Breast epithelium (tissue), 4 donors: ENCODE data around the gene RGMA. TPM values are rescaled to one million over a fixed set of nuclear protein-coding genes. Genes with fewer than 3 reads are reported as not detected.
A peak's percentile ranks its signal among the peaks of the same experiment; 100 is the strongest.
"Not testable (repeated sequence)": the region's sequence is repeated elsewhere in the genome, so short reads cannot be mapped to it uniquely, and the experiment has no call there.

Source experiments
- DNase-seq, 2 donors: peaks; one replicate each; pipeline ENCODE4 v3.0.0-alpha.2; 2019; ENCODE audit warnings: low spot score in 2 of 2
- H3K27ac ChIP-seq, 2 donors: fragments of 200-600 bp; sonication (generic) in 1 of 2; one replicate each; pipeline ENCODE4 v1.5.1; 2016 to 2019; ENCODE audit warnings: mild to moderate bottlenecking in 1 of 2
- H3K27me3 ChIP-seq, 2 donors: fragments of 200-600 bp; sonication (generic) in 1 of 2; one replicate each; pipeline versions ENCODE4 v1.5.1 to v1.6.0; 2017 to 2019; ENCODE audit warnings: control low read depth in 1 of 2, mild to moderate bottlenecking in 1 of 2
- H3K36me3 ChIP-seq: fragments of 200-600 bp; one replicate; pipeline ENCODE4 v1.5.1; 2019
- H3K4me1 ChIP-seq, 2 donors: fragments of 200-600 bp; sonication (generic); one replicate each; pipeline ENCODE4 v1.5.1; 2016 to 2019; ENCODE audit warnings: control low read depth in 1 of 2
- H3K4me3 ChIP-seq, 3 donors: fragments of 200-600 bp; sonication (generic); 1 replicate in 2 of 3; 2 replicates in 1 of 3; pipeline ENCODE4 v1.5.1; 2016 to 2019; ENCODE audit warnings: mild to moderate bottlenecking in 3 of 3, moderate library complexity in 2 of 3
- H3K9me3 ChIP-seq, 2 donors: fragments of 200-600 bp; sonication (generic) in 1 of 2; one replicate each; pipeline ENCODE4 v1.5.1; 2016 to 2019; ENCODE audit warnings: control low read depth in 1 of 2
- POLR2A ChIP-seq: fragments of 450-650 bp; IDR thresholded peaks from one replicate; pipeline ENCODE4 v1.6.1; 2016; ENCODE audit warnings: antibody characterized with exemption, mild to moderate bottlenecking, moderate library complexity
- POLR2AphosphoS5 ChIP-seq, 3 donors: sonication (generic); formaldehyde crosslinking; IDR thresholded peaks; one replicate each; pipeline ENCODE4 v1.6.1; 2017; ENCODE audit warnings: antibody characterized with exemption in 3 of 3
- intact Hi-C: fragments of 100-400 bp; cut with DNase I; formaldehyde crosslinking; loops from one replicate; pipeline ENCODE4 v1.15.1; 2023; ENCODE audit warnings: low total_unique reads
- total RNA-seq, 3 donors: library from RNA; depleted of rRNA; stranded (reverse); fragments of >200 nt; gene quantifications; one replicate each; pipeline ENCODE4 v1.1.0, GENCODE V29; 2016
- TF ChIP-seq, protein P1 (sequence below), 3 donors: fragments of 450-650 bp; IDR thresholded peaks; one replicate each; pipeline ENCODE4 v1.5.1; 2016 to 2017; ENCODE audit warnings: antibody characterized with exemption in 3 of 3, mild to moderate bottlenecking in 3 of 3, moderate library complexity in 3 of 3

Gene RGMA
- total RNA-seq, 3 donors from 2014 or later: 9.7 to 17.7 (median 14.4) TPM

DNA sequence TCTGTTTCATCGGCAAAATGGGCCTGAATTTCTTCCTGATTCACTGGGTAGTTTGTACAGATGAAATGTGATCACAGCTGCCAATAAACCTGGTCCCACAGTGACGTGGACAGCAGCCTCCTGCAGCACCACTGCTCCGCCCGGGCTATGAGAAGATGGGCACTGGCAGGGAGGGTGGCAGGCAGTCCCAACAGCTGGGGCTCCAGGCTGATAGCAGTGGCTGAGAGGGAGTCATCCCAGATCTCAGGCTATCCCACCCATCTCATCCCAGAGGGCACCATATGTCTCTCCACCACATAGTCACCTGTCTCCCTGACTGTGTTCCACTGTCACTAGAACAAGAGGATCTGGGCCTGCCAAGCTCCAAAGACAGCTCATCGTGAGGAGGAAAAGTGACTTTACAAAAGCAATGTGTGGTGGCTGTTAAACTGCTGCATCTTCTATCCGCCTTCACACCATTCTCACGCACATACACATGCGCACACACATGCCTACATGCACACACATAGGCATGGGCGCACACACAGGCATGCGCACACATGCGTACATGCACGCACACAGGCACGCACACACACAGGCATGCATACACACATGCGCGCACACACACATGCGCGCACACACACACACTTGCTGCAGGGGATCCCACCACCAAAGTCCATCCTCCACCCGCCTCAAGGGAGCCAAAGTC, 46.2 kb downstream of the RGMA start:
- Histone ChIP-seq H3K4me1 (peaks cover 0 to 13% of the 10 kb centered on the region in 2 donors), H3K27me3 (no peaks in the 10 kb centered on the region), H3K9me3 (peaks cover 5 to 6% of the 10 kb centered on the region in 2 donors), H3K27ac (no peak overlapping the region), H3K36me3 (peaks cover 6% of the 10 kb centered on the region), H3K4me3 (no peak overlapping the region)
- no peak for TF ChIP-seq POLR2AphosphoS5 (IDR thresholded peaks at IDR 0.05)
- no peak for TF ChIP-seq POLR2A
- TF ChIP-seq, protein P1, sequence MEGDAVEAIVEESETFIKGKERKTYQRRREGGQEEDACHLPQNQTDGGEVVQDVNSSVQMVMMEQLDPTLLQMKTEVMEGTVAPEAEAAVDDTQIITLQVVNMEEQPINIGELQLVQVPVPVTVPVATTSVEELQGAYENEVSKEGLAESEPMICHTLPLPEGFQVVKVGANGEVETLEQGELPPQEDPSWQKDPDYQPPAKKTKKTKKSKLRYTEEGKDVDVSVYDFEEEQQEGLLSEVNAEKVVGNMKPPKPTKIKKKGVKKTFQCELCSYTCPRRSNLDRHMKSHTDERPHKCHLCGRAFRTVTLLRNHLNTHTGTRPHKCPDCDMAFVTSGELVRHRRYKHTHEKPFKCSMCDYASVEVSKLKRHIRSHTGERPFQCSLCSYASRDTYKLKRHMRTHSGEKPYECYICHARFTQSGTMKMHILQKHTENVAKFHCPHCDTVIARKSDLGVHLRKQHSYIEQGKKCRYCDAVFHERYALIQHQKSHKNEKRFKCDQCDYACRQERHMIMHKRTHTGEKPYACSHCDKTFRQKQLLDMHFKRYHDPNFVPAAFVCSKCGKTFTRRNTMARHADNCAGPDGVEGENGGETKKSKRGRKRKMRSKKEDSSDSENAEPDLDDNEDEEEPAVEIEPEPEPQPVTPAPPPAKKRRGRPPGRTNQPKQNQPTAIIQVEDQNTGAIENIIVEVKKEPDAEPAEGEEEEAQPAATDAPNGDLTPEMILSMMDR (IDR thresholded peaks at IDR 0.05): no peak
- intact Hi-C loops: no loop called here
- no peak for DNase-seq

DNA sequence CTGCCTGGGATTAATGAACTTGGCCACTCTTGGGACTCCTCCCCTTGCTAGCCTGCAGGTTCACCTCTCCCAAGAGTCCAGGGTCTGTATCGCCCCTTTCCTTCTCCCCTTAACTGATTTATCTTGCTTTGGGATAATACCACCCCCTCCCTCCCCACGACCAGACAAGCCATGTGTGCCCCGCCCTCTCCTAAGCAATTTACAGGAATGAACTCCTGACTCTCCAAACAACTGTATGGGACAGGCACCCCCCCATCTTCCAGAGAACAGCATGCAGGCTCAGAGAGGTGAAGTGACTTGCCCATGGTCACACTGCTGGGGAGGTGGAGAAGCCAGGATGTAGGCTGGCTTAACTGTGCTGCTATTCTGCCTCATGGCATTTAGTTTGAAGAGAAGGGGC, 46.8 kb downstream of the RGMA start:
- no peaks in the 10 kb centered on the region for H3K27me3 ChIP-seq
- peaks cover 3 to 7% of the 10 kb centered on the region in 2 donors for H3K4me1 ChIP-seq
- intact Hi-C loops: no loop called here
- H3K9me3 ChIP-seq: peaks cover 5 to 6% of the 10 kb centered on the region in 2 donors
- H3K4me3 ChIP-seq: no peak overlapping the region
- peaks cover 6% of the 10 kb centered on the region for H3K36me3 ChIP-seq
- TF ChIP-seq POLR2A: no peak
- TF ChIP-seq POLR2AphosphoS5 (IDR thresholded peaks at IDR 0.05): no peak
- TF ChIP-seq, protein P1 (IDR thresholded peaks at IDR 0.05): no peak
- DNase-seq: no peak
- H3K27ac ChIP-seq: no peak overlapping the region

DNA sequence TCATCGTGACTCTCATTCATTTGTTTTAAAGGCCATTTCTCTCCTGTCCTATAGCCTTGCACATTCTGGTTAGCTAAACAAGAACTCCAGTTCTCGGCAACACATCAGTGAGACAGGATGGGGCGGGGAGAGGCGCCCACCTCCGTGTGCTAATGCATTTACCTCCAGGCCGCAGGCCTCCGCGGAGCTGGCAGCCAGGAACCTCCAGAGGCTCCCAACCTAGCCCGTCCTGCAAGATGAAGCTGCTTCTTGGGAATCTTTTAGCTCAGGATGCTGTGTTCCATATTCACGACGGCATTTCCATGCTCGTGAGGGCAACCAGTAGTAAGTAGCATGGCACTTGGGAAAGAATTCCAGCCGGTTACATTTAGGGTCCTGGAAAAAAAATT, 47.9 kb downstream of the RGMA start:
- Histone ChIP-seq H3K36me3 (peaks cover 6% of the 10 kb centered on the region), H3K9me3 (peaks cover 0 to 4% of the 10 kb centered on the region in 2 donors), H3K27me3 (no peaks in the 10 kb centered on the region), H3K4me3 (peak overlapping the region in 1 of 3 donors; percentile 35), H3K4me1 (peaks cover 3 to 7% of the 10 kb centered on the region in 2 donors), H3K27ac (no peak overlapping the region)
- intact Hi-C loops: no loop called here
- no peak for DNase-seq
- TF ChIP-seq, protein P1 (IDR thresholded peaks at IDR 0.05): no peak
- TF ChIP-seq POLR2A: no peak
- TF ChIP-seq POLR2AphosphoS5 (IDR thresholded peaks at IDR 0.05): no peak

DNA sequence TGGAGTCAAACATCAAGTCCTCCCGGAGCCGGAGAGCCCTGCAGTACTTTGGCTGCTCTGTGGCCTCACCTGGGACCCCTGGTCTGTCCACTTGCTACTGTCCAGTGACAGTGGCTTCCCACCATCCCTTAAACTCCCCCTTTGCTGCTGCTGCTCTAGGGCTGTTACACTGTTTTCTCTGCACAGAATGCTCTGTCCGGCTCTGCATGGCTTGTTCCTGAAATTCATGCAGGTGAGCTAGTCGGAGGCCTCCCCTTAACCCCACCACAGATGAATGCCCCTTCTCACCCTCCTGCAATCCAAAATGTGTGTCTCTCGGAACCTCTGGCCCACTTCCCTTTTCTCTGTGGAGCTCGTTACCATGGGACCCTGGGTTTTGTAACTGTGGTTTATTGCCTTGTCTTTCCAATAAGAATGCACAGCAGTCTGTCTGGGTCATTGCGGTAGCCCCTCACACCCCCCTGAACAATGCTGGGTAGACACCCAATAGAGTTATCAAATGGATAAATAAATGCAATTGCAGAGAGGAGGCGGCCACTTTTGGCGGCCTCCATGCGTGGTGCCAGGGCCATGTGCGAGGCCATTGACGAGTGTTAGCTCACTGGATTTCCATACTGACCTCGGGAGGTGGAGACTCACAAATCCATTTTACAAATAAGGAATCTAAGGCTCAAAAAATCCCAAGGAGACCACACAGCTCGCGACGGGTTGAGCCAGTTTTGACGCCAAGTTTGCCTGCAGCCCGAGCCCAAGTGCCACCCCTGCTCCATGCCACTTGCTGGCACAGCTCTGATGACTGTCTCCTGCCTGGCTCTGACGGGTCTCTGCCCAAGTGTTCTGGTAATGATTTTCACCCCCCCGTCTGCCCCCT, 48.5 kb downstream of the RGMA start:
- intact Hi-C loops: no loop called here
- Histone ChIP-seq H3K4me3 (peak overlapping the region in 1 of 3 donors; percentile 35), H3K27me3 (no peaks in the 10 kb centered on the region), H3K27ac (no peak overlapping the region), H3K9me3 (no peaks in the 10 kb centered on the region), H3K4me1 (peaks cover 3 to 7% of the 10 kb centered on the region in 2 donors), H3K36me3 (peaks cover 6% of the 10 kb centered on the region)
- TF ChIP-seq, protein P1 (IDR thresholded peaks at IDR 0.05): no peak
- TF ChIP-seq POLR2A (no peak), POLR2AphosphoS5 (IDR thresholded peaks at IDR 0.05) (no peak)
- DNase-seq: peak; percentile 52 to 68

DNA sequence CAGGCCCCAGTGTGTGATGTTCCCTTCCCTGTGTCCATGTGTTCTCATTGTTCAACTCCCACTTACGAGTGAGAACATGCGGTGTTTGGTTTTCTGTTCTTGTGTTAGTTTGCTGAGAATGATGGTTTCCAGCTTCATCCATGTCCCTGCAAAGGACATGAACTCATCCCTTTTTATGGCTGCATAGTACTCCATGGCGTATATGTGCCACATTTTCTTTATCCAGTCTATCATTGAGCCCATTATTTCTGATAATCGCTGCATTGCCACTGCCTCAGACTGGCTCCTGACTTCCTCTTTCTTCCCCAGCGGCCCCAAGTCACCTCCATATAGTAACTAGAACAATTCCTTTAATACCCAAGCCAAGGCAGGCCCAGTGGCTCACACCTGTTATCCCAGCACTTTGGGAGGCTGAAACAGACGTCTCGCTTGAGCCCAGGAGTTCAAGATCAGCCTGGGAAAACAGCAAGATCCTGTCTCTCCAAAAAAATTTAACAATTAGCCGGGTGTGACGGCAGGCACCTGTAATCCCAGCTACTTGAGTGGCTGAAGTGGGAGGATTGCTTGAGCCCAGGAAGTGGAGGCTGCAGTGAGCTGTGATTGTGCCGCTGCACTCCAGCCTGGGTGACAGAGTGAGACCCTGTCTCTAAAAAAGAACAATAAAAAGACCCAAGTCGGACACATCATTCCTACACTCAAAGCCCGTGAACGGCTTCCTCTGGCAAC, 49.3 kb downstream of the RGMA start:
- intact Hi-C loops: loop anchor here (10.0 kb wide), 1 partner anchor 1085 kb away; no protein-coding TSS in a partner anchor
- DNase-seq, H3K27me3 ChIP-seq: not testable (repeated sequence)

More for the DNA sequence above, 49.3 kb downstream of the RGMA start:
- H3K36me3 ChIP-seq, H3K9me3 ChIP-seq, H3K27ac ChIP-seq, H3K4me3 ChIP-seq, H3K4me1 ChIP-seq: not testable (repeated sequence)
